HG02763 (cell line): ENCODE data around the gene BCHE.

Source experiments
- ATAC-seq: cut with Tn5 transposase; IDR thresholded peaks from one replicate; pipeline ENCODE4 v1.9.1; 2021; ENCODE audit warnings: mild to moderate bottlenecking, moderate library complexity; ENCODE audit not compliant: unreplicated experiment

BCHE gene

GRCh38 chr3:165753560-165753959 lies 83.7 kb downstream of the BCHE start:
- no peak for ATAC-seq

- no peak for ATAC-seq
These were observed 85.6 kb downstream of the BCHE start for GRCh38 chr3:165751637-165752036.

GRCh38 chr3:165749821-165750220 lies 87.4 kb downstream of the BCHE start:
- no peak for ATAC-seq

DNA sequence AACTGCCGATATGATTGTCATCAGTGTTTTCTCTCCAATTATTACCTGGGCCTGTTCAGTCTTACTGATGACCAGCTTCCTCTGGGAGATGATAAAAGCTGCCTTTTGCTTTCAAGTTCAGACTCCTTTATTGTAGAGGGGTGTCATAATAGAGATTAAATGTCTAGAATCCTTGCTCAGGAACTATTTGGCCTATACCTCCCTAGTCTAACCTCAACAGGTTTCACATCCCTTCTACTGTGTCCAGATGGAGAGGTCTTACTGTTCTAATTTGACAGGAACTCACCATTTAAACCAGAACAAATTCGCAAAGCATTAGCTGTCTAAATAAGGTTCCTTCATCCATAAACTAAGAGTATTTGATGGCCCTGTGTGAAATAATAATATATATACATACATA lies 88.0 kb downstream of the BCHE start:
- no peak for ATAC-seq

GRCh38 chr3:165748094-165748493 lies 89.1 kb downstream of the BCHE start:
- ATAC-seq: no peak

- no peak for ATAC-seq
These were observed 90.3 kb downstream of the BCHE start for GRCh38 chr3:165746874-165747273.

DNA sequence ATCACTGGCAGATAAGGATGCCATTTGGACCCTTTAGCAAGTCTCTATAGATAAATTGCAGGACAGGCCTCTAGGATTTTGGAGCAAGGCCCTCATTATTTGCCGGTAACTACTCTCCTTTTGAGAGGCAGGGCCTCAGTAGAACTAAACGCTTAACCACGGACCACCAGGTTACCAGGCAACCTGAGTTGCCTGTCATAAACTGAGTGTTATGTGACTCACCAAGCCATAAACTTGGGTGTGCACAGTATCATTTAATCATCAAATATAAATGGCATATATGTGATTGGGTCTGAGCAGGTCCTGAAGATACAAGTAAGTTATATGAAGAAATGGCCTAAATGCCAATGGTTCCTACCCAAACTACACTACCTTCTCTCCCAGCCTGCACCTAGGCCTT lies 93.2 kb downstream of the BCHE start:
- ATAC-seq: no peak

DNA sequence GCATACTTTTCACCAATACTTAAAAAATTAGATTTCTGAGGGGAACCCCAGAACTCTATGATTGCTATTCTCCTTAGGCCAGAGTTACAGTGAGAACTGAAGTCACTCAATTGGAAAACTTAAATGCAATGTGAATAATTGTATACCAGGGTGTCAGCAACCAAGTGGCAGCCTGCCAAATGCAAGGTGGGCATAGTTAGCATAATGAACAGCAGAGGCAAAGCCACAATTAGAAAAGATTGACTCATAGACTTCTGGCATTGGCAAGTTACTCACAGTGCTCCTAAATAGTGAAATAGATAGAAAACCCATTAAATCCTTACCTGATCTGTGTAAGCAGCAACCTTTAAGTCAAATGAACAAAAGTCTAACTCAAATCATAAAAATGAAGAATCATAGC lies 94.9 kb downstream of the BCHE start:
- ATAC-seq: no peak

GRCh38 chr3:165729756-165730155 lies 107.5 kb downstream of the BCHE start:
- no peak for ATAC-seq

DNA sequence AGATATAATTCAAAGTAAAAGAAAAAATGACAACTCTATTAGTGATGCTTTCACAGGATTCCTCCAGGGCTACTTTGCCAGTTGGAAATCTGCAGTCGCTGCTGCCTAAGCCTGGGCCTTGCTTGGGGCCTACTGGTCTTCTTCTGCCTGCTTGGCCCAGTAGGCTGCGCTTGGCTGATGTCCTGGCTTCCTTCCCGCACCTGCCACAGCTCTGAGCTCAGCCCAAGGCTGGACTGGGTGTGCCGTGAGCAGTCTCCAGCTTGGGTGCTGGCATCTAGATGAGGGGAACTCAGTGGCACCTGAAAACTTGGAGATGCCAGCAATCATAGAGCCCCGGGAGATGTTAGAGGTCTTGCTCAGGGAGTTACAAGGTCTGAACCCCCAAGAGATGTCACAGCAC lies 108.3 kb downstream of the BCHE start:
- ATAC-seq: no peak

DNA sequence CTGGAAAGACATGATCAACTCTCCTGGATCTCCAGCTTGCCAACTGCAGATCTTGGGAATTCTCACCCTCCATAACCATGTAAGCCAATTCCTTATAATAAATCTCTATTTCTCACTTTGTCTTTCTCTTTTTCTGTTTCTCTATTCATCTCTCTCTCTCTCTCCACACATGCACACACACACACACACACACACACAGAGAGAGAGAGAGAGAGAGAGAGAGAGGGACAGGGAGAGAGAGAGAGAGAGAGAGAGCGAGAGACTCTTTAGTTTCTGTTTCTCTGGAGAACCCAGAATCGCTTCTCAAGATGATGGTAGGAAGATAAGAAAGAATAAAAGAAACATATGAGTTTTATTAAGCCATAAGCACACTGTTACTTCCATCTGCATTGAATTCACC lies 111.9 kb downstream of the BCHE start:
- no peak for ATAC-seq
